Measurements from ENCODE around the gene ADAMTS15.

- TF ChIP-seq CTCF (IDR thresholded peaks at IDR 0.05) (no peak), POLR2A (IDR thresholded peaks at IDR 0.05) (no peak)
Observed at GRCh38 chr11:130511765-130512164, 63.3 kb downstream of the ADAMTS15 start.
